Activated T-helper 1 cell treated with anti-CD3 and anti-CD28 coated beads, Interleukin-12 subunit alpha, Interleukin-12 subunit beta, Interleukin-2, Interleukin-4 antibody, amounts not matched to agents 30 ng/mL and 10 ng/mL and 1 ng/mL, durations not matched to agents 14 hours and 24 hours and 36 hours (primary cell): Measurements from ENCODE around the gene NINJ1. TPM values are rescaled to one million over a fixed set of nuclear protein-coding genes. Genes with fewer than 3 reads are reported as not detected.

Source experiments
- DNase-seq: peaks from one replicate; pipeline ENCODE4 v3.0.0; 2021; ENCODE audit warnings: low spot score
- H3K27ac Mint-ChIP-seq: one replicate; pipeline ENCODE4 v1.8.0; 2021; ENCODE audit warnings: mild to moderate bottlenecking, mixed read lengths
- H3K27me3 Mint-ChIP-seq: one replicate; pipeline ENCODE4 v1.8.0; 2022; ENCODE audit warnings: mild to moderate bottlenecking, moderate library complexity, mixed read lengths; ENCODE audit not compliant: insufficient read depth
- H3K36me3 Mint-ChIP-seq: one replicate; pipeline ENCODE4 v1.8.0; 2021; ENCODE audit warnings: low read depth, mixed read lengths
- H3K4me1 Mint-ChIP-seq: one replicate; pipeline ENCODE4 v1.8.0; 2021; ENCODE audit warnings: low read depth, mixed read lengths
- H3K4me3 Mint-ChIP-seq: one replicate; pipeline ENCODE4 v1.8.0; 2021; ENCODE audit warnings: mild to moderate bottlenecking, moderate library complexity, mixed read lengths
- H3K9me3 Mint-ChIP-seq: one replicate; pipeline ENCODE4 v1.8.0; 2021; ENCODE audit warnings: mixed read lengths
- intact Hi-C: fragments of 100-400 bp; cut with micrococcal nuclease; formaldehyde crosslinking; loops from one replicate; pipeline ENCODE4 v1.15.1; 2024
- total RNA-seq: library from RNA; stranded (reverse); gene quantifications from 2 replicates; pipeline ENCODE4 v1.2.3, GENCODE V29; 2022

NINJ1 gene
- 94.2 and 95.3 TPM in 2 replicates for total RNA-seq

- intact Hi-C loops: loop anchor here (1.0 to 10.0 kb wide), 8 partner anchors 15 to 369 kb away; partner anchors contain the start of genes BICD2, FAM120AOS and WNK2
- Mint-ChIP-seq H3K4me1 (peaks cover 57% of the 10 kb centered on the region), H3K4me3 (peak within 1 kb of the TSS; percentile 94), H3K27ac (peak within 1 kb of the TSS; percentile 96), H3K9me3 (peaks cover 4% of the 10 kb centered on the region), H3K36me3 (peaks cover 19% of the 10 kb centered on the region), H3K27me3 (peaks cover 2% of the 10 kb centered on the region)
- DNase-seq: peak; percentile 89
Observed at GRCh38 chr9:93134015-93134739, at the start of gene NINJ1. TSS of gene NINJ1 (minus strand) at chr9:93134251. CDS start at chr9:93134217, 34 bp downstream.

GRCh38 chr9:93183131-93183662, 49.1 kb upstream of the NINJ1 start:
- Mint-ChIP-seq H3K4me3 (peak overlapping the region; percentile 73), H3K27me3 (peaks cover 61% of the 10 kb centered on the region), H3K36me3 (no peaks in the 10 kb centered on the region), H3K4me1 (no peaks in the 10 kb centered on the region), H3K27ac (no peak overlapping the region), H3K9me3 (no peaks in the 10 kb centered on the region)
- intact Hi-C loops: no loop called here
- DNase-seq: no peak

GRCh38 chr9:93182572-93182971, 48.5 kb upstream of the NINJ1 start:
- H3K27ac Mint-ChIP-seq: no peak overlapping the region
- H3K4me1 Mint-ChIP-seq: no peaks in the 10 kb centered on the region
- H3K27me3 Mint-ChIP-seq: peaks cover 57% of the 10 kb centered on the region
- no peaks in the 10 kb centered on the region for H3K9me3 Mint-ChIP-seq
- no peaks in the 10 kb centered on the region for H3K36me3 Mint-ChIP-seq
- peak overlapping the region; percentile 73 for H3K4me3 Mint-ChIP-seq
- DNase-seq: no peak
- intact Hi-C loops: no loop called here

- no peak overlapping the region for H3K4me3 Mint-ChIP-seq
- peaks cover 51% of the 10 kb centered on the region for H3K27me3 Mint-ChIP-seq
- H3K27ac Mint-ChIP-seq: no peak overlapping the region
Observed at GRCh38 chr9:93181672-93182435, 47.8 kb upstream of the NINJ1 start.

GRCh38 chr9:93180938-93181337, 46.9 kb upstream of the NINJ1 start:
- no peak for DNase-seq
- H3K27me3 Mint-ChIP-seq: peaks cover 42% of the 10 kb centered on the region
- no peaks in the 10 kb centered on the region for H3K9me3 Mint-ChIP-seq
- intact Hi-C loops: no loop called here
- H3K4me1 Mint-ChIP-seq: no peaks in the 10 kb centered on the region
- H3K27ac Mint-ChIP-seq: no peak overlapping the region
- no peak overlapping the region for H3K4me3 Mint-ChIP-seq
- H3K36me3 Mint-ChIP-seq: no peaks in the 10 kb centered on the region

More at GRCh38 chr9:93181672-93182435, 47.8 kb upstream of the NINJ1 start:
- Mint-ChIP-seq H3K9me3 (no peaks in the 10 kb centered on the region), H3K36me3 (no peaks in the 10 kb centered on the region), H3K4me1 (no peaks in the 10 kb centered on the region)
- intact Hi-C loops: no loop called here
- no peak for DNase-seq

- Mint-ChIP-seq H3K4me3 (no peak overlapping the region), H3K27me3 (peaks cover 35% of the 10 kb centered on the region), H3K9me3 (no peaks in the 10 kb centered on the region), H3K27ac (no peak overlapping the region), H3K4me1 (no peaks in the 10 kb centered on the region), H3K36me3 (no peaks in the 10 kb centered on the region)
- intact Hi-C loops: no loop called here
- DNase-seq: no peak
Observed at GRCh38 chr9:93178851-93179786, 45.1 kb upstream of the NINJ1 start.

- H3K4me3 Mint-ChIP-seq: no peak overlapping the region
- H3K27me3 Mint-ChIP-seq: peaks cover 31% of the 10 kb centered on the region
- H3K27ac Mint-ChIP-seq: no peak overlapping the region
- intact Hi-C loops: no loop called here
- no peaks in the 10 kb centered on the region for H3K9me3 Mint-ChIP-seq
- no peak for DNase-seq
- no peaks in the 10 kb centered on the region for H3K36me3 Mint-ChIP-seq
- H3K4me1 Mint-ChIP-seq: no peaks in the 10 kb centered on the region
Observed at GRCh38 chr9:93177676-93178075, 43.6 kb upstream of the NINJ1 start.

GRCh38 chr9:93174976-93175375, 40.9 kb upstream of the NINJ1 start:
- H3K36me3 Mint-ChIP-seq: no peaks in the 10 kb centered on the region
- no peak for DNase-seq
- intact Hi-C loops: no loop called here
- H3K4me3 Mint-ChIP-seq: no peak overlapping the region
- H3K27ac Mint-ChIP-seq: no peak overlapping the region
- no peaks in the 10 kb centered on the region for H3K4me1 Mint-ChIP-seq
- no peaks in the 10 kb centered on the region for H3K9me3 Mint-ChIP-seq
- peaks cover 11% of the 10 kb centered on the region for H3K27me3 Mint-ChIP-seq

- Mint-ChIP-seq H3K9me3 (no peaks in the 10 kb centered on the region), H3K27ac (no peak overlapping the region), H3K27me3 (peaks cover 7% of the 10 kb centered on the region), H3K4me1 (peaks cover 4% of the 10 kb centered on the region), H3K36me3 (no peaks in the 10 kb centered on the region), H3K4me3 (no peak overlapping the region)
- intact Hi-C loops: no loop called here
- DNase-seq: no peak
Observed at GRCh38 chr9:93173365-93174051, 39.5 kb upstream of the NINJ1 start.

- Mint-ChIP-seq H3K9me3 (no peaks in the 10 kb centered on the region), H3K27ac (no peak overlapping the region)
Observed at GRCh38 chr9:93172666-93173364, 38.8 kb upstream of the NINJ1 start.

GRCh38 chr9:93171261-93171990, 37.4 kb upstream of the NINJ1 start:
- H3K4me1 Mint-ChIP-seq: peaks cover 4% of the 10 kb centered on the region
- DNase-seq: no peak
- H3K4me3 Mint-ChIP-seq: no peak overlapping the region

More at GRCh38 chr9:93172666-93173364, 38.8 kb upstream of the NINJ1 start:
- no peak for DNase-seq
- Mint-ChIP-seq H3K36me3 (no peaks in the 10 kb centered on the region), H3K4me1 (peaks cover 4% of the 10 kb centered on the region), H3K4me3 (no peak overlapping the region), H3K27me3 (peaks cover 8% of the 10 kb centered on the region)
- intact Hi-C loops: no loop called here

More at GRCh38 chr9:93171261-93171990, 37.4 kb upstream of the NINJ1 start:
- Mint-ChIP-seq H3K36me3 (no peaks in the 10 kb centered on the region), H3K9me3 (no peaks in the 10 kb centered on the region), H3K27me3 (peaks cover 18% of the 10 kb centered on the region), H3K27ac (no peak overlapping the region)
- intact Hi-C loops: no loop called here
